HepG2 (cell line): ENCODE results near the gene VWA1. TPM values are rescaled to one million over a fixed set of nuclear protein-coding genes. Genes with fewer than 3 reads are reported as not detected.

ENCODE experiments used
- CHCHD3 ChIP-seq: sonication (generic); formaldehyde crosslinking; IDR thresholded peaks from 2 replicates; pipeline ENCODE4 v1.8.0; 2022; ENCODE audit warnings: mild to moderate bottlenecking, missing genetic modification reagents, moderate library complexity
- CTCF ChIP-seq: sonication (generic); formaldehyde crosslinking; IDR thresholded peaks from 2 replicates; pipeline ENCODE4 v1.5.0; 2020; ENCODE audit warnings: mild to moderate bottlenecking, missing genetic modification reagents, moderate library complexity
- EP300 ChIP-seq, 3 experiments: sonication (generic) in 1 of 3; formaldehyde crosslinking in 1 of 3; IDR thresholded peaks; 2 replicates each; pipeline versions ENCODE4 v1.5.1 to v1.6.1; 2011 to 2020; ENCODE audit warnings: low read depth in 2 of 3, low read length in 2 of 3, borderline replicate concordance in 1 of 3, improper control_type of control experiment in 1 of 3, mild to moderate bottlenecking in 1 of 3, missing genetic modification reagents in 1 of 3, moderate library complexity in 1 of 3
- ERF ChIP-seq: IDR thresholded peaks from 2 replicates; pipeline ENCODE4 v1.6.1; 2018; ENCODE audit warnings: missing biosample characterization, missing genetic modification reagents
- HNRNPLL ChIP-seq: fragments of 200-400 bp; formaldehyde crosslinking; IDR thresholded peaks from 2 replicates; pipeline ENCODE4 v1.6.1; 2017; ENCODE audit warnings: mild to moderate bottlenecking, low read depth, low read length; ENCODE audit not compliant: poor library complexity, severe bottlenecking
- IRX3 ChIP-seq: sonication (generic); formaldehyde crosslinking; IDR thresholded peaks from 2 replicates; pipeline ENCODE4 v1.8.1; 2023; ENCODE audit warnings: mild to moderate bottlenecking, low read depth, missing genetic modification reagents, borderline replicate concordance
- KAT7 ChIP-seq: IDR thresholded peaks from 2 replicates; pipeline ENCODE4 v1.6.1; 2018; ENCODE audit warnings: borderline replicate concordance, missing compliant biosample characterization
- KLF13 ChIP-seq: sonication (generic); formaldehyde crosslinking; IDR thresholded peaks from 2 replicates; pipeline ENCODE4 v1.4.0; 2020; ENCODE audit warnings: mild to moderate bottlenecking, missing genetic modification reagents
- NFIB ChIP-seq: sonication (generic); formaldehyde crosslinking; IDR thresholded peaks from 2 replicates; pipeline ENCODE4 v1.9.0; 2021; ENCODE audit warnings: missing genetic modification reagents, mild to moderate bottlenecking, borderline replicate concordance
- RBM39 ChIP-seq: fragments of 200-400 bp; formaldehyde crosslinking; IDR thresholded peaks from one replicate; pipeline ENCODE4 v1.6.1; 2018; ENCODE audit warnings: antibody characterized with exemption, mild to moderate bottlenecking, low read depth, low read length; ENCODE audit not compliant: poor library complexity, severe bottlenecking
- ZFYVE20 ChIP-seq: sonication (generic); formaldehyde crosslinking; IDR thresholded peaks from 2 replicates; pipeline ENCODE4 v1.8.0; 2023; ENCODE audit warnings: low read depth, mild to moderate bottlenecking, moderate library complexity, missing genetic modification reagents, borderline replicate concordance
- ZNF256 ChIP-seq: sonication (generic); formaldehyde crosslinking; conservative IDR thresholded peaks from 2 replicates; pipeline ENCODE4 v1.4.0; 2020; ENCODE audit warnings: missing genetic modification reagents
- ZNF644 ChIP-seq: IDR thresholded peaks from 2 replicates; pipeline ENCODE4 v1.6.1; 2016; ENCODE audit warnings: low read depth
- ZNF792 ChIP-seq: IDR thresholded peaks from 2 replicates; pipeline ENCODE4 v1.6.1; 2016
- ZNF816 ChIP-seq: sonication (generic); formaldehyde crosslinking; IDR thresholded peaks from 2 replicates; pipeline ENCODE4 v1.8.0; 2022; ENCODE audit warnings: missing genetic modification reagents, mild to moderate bottlenecking, borderline replicate concordance
- ZSCAN25 ChIP-seq: sonication (generic); formaldehyde crosslinking; IDR thresholded peaks from 2 replicates; pipeline ENCODE4 v1.8.0; 2022; ENCODE audit warnings: mild to moderate bottlenecking, missing genetic modification reagents
- polyA plus RNA-seq, 8 experiments: library from polyadenylated mRNA; depleted of rRNA in 3 of 8; stranded (reverse) in 7 of 8; unstranded in 1 of 8; fragments of >200 nt; fragmentation: Illumina TruSeq in 4 of 8; extraction: Trizol in 4 of 8; gene quantifications; 2 replicates each; pipeline versions ENCODE4 v1.2.1 to v1.2.3, GENCODE V29; 2011 to 2016; ENCODE audit warnings: low read depth in 4 of 8, missing spikeins in 1 of 8, mixed read lengths in 1 of 8; ENCODE audit not compliant: insufficient read depth in 1 of 8
- total RNA-seq, 5 experiments: library from RNA; depleted of rRNA; stranded (reverse); fragments of >200 nt; fragmentation: Illumina TruSeq; extraction: Trizol; gene quantifications; 2 replicates each; pipeline ENCODE4 v1.2.3, GENCODE V29; 2016; ENCODE audit warnings: low read depth in 1 of 5
- TF ChIP-seq, protein P1 (sequence below): conservative IDR thresholded peaks from 2 replicates; pipeline ENCODE4 v1.6.1; 2018; ENCODE audit warnings: missing genetic modification reagents
- TF ChIP-seq, protein P2 (sequence below): sonication (generic); formaldehyde crosslinking; IDR thresholded peaks from 2 replicates; pipeline ENCODE4 v1.5.1; 2020; ENCODE audit warnings: mild to moderate bottlenecking, missing genetic modification reagents, moderate library complexity

VWA1 gene
- total and polyA plus RNA-seq, 2 of the 13 experiments (the other 11 are each of a cell fraction or from before 2014, with no cell fraction given), result 40.9 to 57.5 TPM

DNA sequence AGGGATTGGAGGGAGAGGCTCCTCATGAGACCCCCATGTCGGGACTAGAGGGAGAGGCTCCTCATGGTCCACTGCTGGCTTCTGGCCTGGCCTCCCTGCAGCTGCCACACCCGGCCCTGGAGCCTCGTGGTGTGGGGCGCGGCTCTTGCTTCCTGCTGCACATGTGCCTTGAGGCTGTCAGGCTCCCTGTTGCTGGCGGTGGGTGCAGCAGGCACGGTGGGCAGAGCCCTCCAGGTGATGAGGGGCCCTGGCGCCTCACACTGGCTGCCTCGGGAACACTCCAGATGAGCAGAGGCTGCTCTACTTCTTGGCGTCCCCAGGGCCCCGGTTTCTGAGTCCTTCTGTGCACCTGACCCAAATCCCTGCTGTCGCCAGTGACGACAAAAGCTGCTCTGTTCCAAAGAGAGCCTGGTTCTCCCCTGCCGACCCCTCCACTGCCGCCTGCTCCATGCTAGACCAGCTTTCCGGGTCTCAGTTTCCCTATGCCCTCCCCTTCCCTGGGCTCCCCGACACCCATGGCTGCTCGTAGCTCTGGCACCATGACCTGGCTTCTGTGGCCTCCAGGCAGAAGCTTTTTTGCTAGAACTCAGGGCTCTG, 26.3 kb downstream of the VWA1 start (continued):
- TF ChIP-seq, protein P1, sequence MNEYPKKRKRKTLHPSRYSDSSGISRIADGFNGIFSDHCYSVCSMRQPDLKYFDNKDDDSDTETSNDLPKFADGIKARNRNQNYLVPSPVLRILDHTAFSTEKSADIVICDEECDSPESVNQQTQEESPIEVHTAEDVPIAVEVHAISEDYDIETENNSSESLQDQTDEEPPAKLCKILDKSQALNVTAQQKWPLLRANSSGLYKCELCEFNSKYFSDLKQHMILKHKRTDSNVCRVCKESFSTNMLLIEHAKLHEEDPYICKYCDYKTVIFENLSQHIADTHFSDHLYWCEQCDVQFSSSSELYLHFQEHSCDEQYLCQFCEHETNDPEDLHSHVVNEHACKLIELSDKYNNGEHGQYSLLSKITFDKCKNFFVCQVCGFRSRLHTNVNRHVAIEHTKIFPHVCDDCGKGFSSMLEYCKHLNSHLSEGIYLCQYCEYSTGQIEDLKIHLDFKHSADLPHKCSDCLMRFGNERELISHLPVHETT (CRISPR knock-in tag), result no peak
- peak; percentile 57 for TF ChIP-seq CTCF (CRISPR knock-in tag)
- no peak for TF ChIP-seq KLF13 (CRISPR knock-in tag)
- TF ChIP-seq ERF (CRISPR knock-in tag), result no peak
- no peak for TF ChIP-seq HNRNPLL
- TF ChIP-seq ZNF816 (CRISPR knock-in tag), result no peak
- no peak for TF ChIP-seq KAT7 (CRISPR knock-in tag)
- no peak for TF ChIP-seq CHCHD3 (CRISPR knock-in tag)
- 0 out of 2 replicates have a peak, but pooled peaks have one; percentile 31 for TF ChIP-seq ZNF792 (CRISPR knock-in tag)
- TF ChIP-seq NFIB (CRISPR knock-in tag), result no peak
- no peak for TF ChIP-seq ZSCAN25
- no peak for TF ChIP-seq ZNF256 (CRISPR knock-in tag)
- TF ChIP-seq EP300 (IDR thresholded peaks at IDR 0.05; ENCODE audit: low read depth in 2 of 2, low read length in 2 of 2), result no peak
- no peak for TF ChIP-seq EP300 (CRISPR knock-in tag; IDR thresholded peaks at IDR 0.05; ENCODE audit: borderline replicate concordance)
- peak; percentile 23 for TF ChIP-seq RBM39
- TF ChIP-seq ZFYVE20 (CRISPR knock-in tag), result no peak
- TF ChIP-seq, protein P2, sequence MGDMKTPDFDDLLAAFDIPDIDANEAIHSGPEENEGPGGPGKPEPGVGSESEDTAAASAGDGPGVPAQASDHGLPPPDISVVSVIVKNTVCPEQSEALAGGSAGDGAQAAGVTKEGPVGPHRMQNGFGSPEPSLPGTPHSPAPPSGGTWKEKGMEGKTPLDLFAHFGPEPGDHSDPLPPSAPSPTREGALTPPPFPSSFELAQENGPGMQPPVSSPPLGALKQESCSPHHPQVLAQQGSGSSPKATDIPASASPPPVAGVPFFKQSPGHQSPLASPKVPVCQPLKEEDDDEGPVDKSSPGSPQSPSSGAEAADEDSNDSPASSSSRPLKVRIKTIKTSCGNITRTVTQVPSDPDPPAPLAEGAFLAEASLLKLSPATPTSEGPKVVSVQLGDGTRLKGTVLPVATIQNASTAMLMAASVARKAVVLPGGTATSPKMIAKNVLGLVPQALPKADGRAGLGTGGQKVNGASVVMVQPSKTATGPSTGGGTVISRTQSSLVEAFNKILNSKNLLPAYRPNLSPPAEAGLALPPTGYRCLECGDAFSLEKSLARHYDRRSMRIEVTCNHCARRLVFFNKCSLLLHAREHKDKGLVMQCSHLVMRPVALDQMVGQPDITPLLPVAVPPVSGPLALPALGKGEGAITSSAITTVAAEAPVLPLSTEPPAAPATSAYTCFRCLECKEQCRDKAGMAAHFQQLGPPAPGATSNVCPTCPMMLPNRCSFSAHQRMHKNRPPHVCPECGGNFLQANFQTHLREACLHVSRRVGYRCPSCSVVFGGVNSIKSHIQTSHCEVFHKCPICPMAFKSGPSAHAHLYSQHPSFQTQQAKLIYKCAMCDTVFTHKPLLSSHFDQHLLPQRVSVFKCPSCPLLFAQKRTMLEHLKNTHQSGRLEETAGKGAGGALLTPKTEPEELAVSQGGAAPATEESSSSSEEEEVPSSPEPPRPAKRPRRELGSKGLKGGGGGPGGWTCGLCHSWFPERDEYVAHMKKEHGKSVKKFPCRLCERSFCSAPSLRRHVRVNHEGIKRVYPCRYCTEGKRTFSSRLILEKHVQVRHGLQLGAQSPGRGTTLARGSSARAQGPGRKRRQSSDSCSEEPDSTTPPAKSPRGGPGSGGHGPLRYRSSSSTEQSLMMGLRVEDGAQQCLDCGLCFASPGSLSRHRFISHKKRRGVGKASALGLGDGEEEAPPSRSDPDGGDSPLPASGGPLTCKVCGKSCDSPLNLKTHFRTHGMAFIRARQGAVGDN (CRISPR knock-in tag), result peak; percentile 67
- no peak for TF ChIP-seq ZNF644
- TF ChIP-seq IRX3 (CRISPR knock-in tag), result no peak
